Measurements from ENCODE around the gene CENPF.
"Not testable (repeated sequence)": the region's sequence is repeated elsewhere in the genome, so short reads cannot be mapped to it uniquely, and the experiment has no call there.

CENPF gene

DNA sequence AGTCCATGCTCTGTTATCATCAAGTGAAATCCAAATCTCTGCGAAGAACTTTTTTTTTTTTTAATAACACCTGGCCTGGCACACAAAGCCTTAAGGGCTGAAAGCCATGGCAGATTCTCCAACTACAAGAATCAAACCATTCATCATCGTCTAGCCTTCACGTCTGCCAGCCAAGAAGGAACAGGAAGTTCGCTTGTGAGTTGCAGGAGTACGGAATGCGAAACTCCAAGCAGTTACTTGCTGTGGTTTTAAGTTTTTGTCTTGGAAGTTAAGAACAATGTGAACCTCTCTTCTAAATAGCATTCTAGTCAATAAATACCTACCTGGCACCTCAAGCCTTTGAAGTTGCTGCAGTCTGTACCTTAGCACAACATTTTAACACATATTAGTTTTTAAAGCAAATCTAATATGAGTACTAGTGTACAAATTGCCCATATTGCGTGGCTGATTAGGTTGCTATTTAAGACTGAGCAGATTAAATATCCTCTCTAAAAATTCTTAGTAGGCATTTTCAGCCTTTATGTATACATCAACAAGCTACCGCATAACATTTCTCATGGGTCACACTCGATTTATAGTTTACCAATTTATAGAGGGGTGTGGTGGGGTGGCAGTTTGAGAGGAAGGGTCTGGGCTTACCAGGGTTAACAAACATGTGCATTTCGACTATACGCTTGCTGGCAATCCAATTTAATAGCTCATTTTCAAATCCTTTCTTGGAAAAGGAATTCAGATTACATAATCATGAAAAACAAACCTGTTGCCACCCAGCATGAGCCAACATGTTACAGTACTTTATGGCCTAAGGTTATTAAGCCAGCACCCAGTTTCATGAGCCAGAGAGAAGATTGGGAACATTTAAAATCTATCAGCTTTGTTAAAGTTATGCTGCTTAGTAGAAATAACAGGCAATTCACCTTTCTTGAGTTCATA lies 29.3 kb upstream of the CENPF start:
- ChIA-PET POLR2A (no interaction called here), CTCF (interaction anchor here (0.9 to 10.1 kb wide), 2 partner anchors 10 to 25 kb away, joined by 3 to 83 read pairs; no protein-coding TSS in a partner anchor)
- TF ChIP-seq, protein P1, sequence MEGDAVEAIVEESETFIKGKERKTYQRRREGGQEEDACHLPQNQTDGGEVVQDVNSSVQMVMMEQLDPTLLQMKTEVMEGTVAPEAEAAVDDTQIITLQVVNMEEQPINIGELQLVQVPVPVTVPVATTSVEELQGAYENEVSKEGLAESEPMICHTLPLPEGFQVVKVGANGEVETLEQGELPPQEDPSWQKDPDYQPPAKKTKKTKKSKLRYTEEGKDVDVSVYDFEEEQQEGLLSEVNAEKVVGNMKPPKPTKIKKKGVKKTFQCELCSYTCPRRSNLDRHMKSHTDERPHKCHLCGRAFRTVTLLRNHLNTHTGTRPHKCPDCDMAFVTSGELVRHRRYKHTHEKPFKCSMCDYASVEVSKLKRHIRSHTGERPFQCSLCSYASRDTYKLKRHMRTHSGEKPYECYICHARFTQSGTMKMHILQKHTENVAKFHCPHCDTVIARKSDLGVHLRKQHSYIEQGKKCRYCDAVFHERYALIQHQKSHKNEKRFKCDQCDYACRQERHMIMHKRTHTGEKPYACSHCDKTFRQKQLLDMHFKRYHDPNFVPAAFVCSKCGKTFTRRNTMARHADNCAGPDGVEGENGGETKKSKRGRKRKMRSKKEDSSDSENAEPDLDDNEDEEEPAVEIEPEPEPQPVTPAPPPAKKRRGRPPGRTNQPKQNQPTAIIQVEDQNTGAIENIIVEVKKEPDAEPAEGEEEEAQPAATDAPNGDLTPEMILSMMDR (IDR thresholded peaks at IDR 0.05; ENCODE audit: control extremely low read depth, extremely low read depth, low read depth, missing control alignments), result no peak
- DNase-seq (ENCODE audit: extremely low spot score), result no peak

DNA sequence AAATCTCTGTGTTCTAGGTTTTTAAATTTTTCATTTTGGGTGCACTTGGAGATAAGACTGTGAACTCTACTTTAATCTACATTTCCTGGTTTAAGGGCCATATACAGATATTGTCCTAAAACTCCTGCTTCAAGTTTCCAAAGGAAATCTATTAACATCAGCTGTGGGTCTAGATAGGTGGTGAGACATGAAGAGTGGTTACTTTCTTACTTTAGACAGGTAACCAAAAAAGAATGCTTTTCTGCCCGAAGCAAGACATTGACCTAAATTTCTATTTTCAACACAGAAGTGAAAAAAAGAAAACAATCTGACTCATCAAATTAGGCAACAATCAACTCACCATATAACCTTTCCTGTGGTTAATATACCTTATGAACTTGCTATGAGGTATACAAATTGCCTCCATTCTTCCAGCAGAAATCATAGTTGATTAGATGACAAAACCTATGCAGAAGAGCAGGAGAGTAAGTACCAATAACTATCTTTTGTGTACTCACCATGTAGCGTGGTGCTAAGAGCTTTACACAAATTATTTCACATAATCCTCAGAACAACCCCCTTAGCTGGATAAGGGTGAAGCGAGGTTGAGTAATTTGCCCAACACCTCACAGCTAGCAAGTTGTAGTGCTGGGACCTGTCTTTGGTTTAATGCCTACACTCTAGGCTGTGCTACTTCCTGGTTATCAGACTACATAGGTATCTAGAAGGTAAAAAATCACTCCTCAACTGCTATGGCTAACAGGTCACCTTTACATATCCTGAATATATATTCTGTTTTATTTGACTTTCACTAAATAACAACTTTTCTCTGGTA lies 28.2 kb upstream of the CENPF start:
- DNase-seq (ENCODE audit: extremely low spot score), result no peak
- POLR2A ChIA-PET, result no interaction called here
- CTCF ChIA-PET, result interaction anchor here (0.7 to 10.1 kb wide), 6 partner anchors 9 to 24 kb away, joined by 3 to 83 read pairs (median 3); no protein-coding TSS in a partner anchor

DNA sequence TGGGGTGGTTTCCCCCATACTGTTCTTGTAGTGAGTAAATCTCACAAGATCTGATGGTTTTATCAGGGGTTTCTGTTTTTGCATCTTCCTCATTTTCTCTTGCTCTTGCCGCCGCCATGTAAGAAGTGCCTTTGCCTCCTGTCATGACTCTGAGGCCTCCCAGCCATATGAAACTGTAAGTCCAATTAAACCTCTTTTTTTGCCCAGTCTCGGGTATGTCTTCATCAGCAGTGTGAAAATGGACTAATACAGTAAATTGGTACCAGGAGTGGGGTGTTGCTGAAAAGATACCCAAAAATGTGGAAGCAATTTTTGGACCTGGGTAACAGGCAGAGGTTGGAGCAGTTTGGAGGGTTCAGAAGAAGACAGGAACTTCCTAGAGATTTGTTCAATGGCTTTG lies 26.9 kb upstream of the CENPF start:
- CTCF ChIA-PET, result interaction anchor here (1.2 kb wide), 1 partner anchor 9 kb away, joined by 4 read pairs; no protein-coding TSS in a partner anchor
- DNase-seq (ENCODE audit: extremely low spot score); POLR2A ChIA-PET: not testable (repeated sequence)

More for the DNA sequence above, 28.2 kb upstream of the CENPF start:
- TF ChIP-seq, protein P1 (IDR thresholded peaks at IDR 0.05; ENCODE audit: control extremely low read depth, extremely low read depth, low read depth, missing control alignments), result no peak

DNA sequence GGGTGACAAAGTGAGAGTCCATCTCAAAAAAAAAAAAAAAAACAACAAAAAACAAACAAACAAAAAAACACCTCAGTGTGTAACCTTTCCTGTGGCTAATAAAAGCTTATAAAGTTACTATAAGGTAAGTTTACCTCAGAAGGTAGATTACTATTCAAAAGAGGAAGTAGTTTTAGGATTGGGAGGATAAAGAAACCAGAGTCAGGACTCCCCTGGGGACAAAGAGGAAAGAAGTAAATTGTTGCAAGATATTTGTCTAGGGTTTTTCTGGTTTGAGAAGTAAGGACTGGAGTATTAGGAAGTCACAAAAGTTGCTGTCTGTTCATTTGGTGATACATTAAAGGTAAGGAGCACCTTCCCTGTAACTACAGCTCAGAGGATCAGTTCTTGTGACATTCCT lies 23.8 kb upstream of the CENPF start:
- no peak for DNase-seq (ENCODE audit: extremely low spot score)
- TF ChIP-seq, protein P1 (IDR thresholded peaks at IDR 0.05; ENCODE audit: control extremely low read depth, extremely low read depth, low read depth, missing control alignments), result no peak
- CTCF ChIA-PET, result interaction anchor here (11.8 to 12.2 kb wide), 2 partner anchors 9 to 248 kb away, joined by 83 to 144 read pairs; no protein-coding TSS in a partner anchor
- POLR2A ChIA-PET, result no interaction called here

DNA sequence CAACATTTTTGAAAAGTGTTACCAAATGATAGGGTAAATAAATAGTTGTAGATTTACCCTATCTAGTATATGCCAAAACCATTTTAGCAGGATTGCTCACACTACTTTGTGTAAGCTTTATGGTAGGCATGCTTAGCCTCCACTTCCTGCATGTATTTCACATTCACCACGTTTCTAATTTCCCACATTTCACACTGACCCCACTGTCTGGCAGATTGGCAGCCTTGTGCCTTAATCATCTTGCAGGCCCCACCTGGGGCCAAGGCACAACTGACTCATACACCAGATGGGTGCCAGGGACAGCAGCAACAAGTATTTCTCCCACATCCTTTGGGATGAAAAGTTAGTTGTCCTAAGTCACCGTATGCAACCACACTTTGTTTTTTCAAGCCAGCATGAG lies 21.2 kb upstream of the CENPF start:
- ChIA-PET POLR2A (no interaction called here), CTCF (interaction anchor here (1.5 to 12.2 kb wide), 6 partner anchors 12 to 320 kb away, joined by 4 to 144 read pairs (median 4); no protein-coding TSS in a partner anchor)
- DNase-seq (ENCODE audit: extremely low spot score), result no peak
- TF ChIP-seq, protein P1 (IDR thresholded peaks at IDR 0.05; ENCODE audit: control extremely low read depth, extremely low read depth, low read depth, missing control alignments), result no peak

DNA sequence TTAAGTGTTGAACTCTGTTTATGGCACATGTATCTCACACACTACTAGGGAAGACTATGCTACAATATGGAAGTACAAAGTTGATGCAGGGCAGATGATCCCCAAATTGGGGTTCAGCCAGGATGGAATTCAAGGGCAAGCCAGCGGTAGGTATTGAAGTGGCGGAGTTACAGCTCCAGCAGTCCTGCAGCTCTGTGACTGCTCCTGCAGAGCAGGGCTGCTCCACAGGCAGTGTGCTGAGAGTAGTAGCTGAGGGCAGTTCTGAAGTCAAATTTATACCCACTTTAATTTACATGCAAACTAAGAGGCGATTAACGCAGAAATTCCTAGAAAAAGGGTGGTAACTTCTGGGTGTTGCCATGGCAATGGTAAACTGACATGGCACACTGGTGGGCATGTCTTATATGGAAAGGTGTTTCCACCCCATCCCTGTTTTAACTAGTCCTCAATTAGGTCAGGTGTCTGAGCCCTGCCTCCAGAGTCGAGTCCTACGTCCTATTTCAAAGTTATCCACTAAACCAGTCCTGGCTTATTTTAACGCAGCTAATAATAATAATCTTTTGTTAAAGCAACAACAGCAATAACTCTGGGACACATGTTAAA lies 20.6 kb upstream of the CENPF start:
- ChIA-PET CTCF (interaction anchor here (1.6 to 12.2 kb wide), 4 partner anchors 12 to 321 kb away, joined by 4 to 144 read pairs (median 44); no protein-coding TSS in a partner anchor), POLR2A (no interaction called here)
- TF ChIP-seq, protein P1 (IDR thresholded peaks at IDR 0.05; ENCODE audit: control extremely low read depth, extremely low read depth, low read depth, missing control alignments), result no peak
- no peak for DNase-seq (ENCODE audit: extremely low spot score)

Measured in GM10248 (cell line).